HTR-8/SVneo (cell line): Measurements from ENCODE around the gene RBBP4.

ENCODE experiments used
- DNase-seq: peaks from one replicate; pipeline ENCODE4 v3.0.0; 2011; ENCODE audit warnings: low spot score, mixed read lengths; ENCODE audit not compliant: insufficient read length
- FAIRE-seq: peaks from 2 replicates; lab custom pipeline; 2011; peaks lifted over from hg19 to GRCh38; lab: Jason Lieb, UNC

RBBP4 gene

GRCh38 chr1:32716312-32717148 is 65.5 kb downstream of the RBBP4 start:
- peak; percentile 60 for DNase-seq
- FAIRE-seq = no peak

GRCh38 chr1:32717503-32717902 is 66.5 kb downstream of the RBBP4 start:
- no peak for FAIRE-seq

GRCh38 chr1:32718036-32718435 is 67.0 kb downstream of the RBBP4 start:
- FAIRE-seq (no peak), DNase-seq (no peak)

More at GRCh38 chr1:32717503-32717902, 66.5 kb downstream of the RBBP4 start:
- DNase-seq = no peak

- FAIRE-seq (no peak), DNase-seq (no peak)
Observed at GRCh38 chr1:32718527-32718926, 67.5 kb downstream of the RBBP4 start.

GRCh38 chr1:32719681-32720275 is 68.8 kb downstream of the RBBP4 start:
- FAIRE-seq = no peak
- DNase-seq = no peak

- FAIRE-seq = peak; percentile 82
Observed at GRCh38 chr1:32724678-32725614, 73.9 kb downstream of the RBBP4 start.

GRCh38 chr1:32725615-32725982 is 74.6 kb downstream of the RBBP4 start:
- FAIRE-seq (no peak), DNase-seq (no peak)

More at GRCh38 chr1:32724678-32725614, 73.9 kb downstream of the RBBP4 start:
- DNase-seq = peak; percentile 72

GRCh38 chr1:32727876-32728275 is 76.9 kb downstream of the RBBP4 start:
- FAIRE-seq = no peak

GRCh38 chr1:32728413-32729077 is 77.5 kb downstream of the RBBP4 start:
- no peak for FAIRE-seq
- no peak for DNase-seq

More at GRCh38 chr1:32727876-32728275, 76.9 kb downstream of the RBBP4 start:
- no peak for DNase-seq

- FAIRE-seq = no peak
- DNase-seq = no peak
Observed at GRCh38 chr1:32729254-32730046, 78.4 kb downstream of the RBBP4 start.

GRCh38 chr1:32733582-32734321 is 82.7 kb downstream of the RBBP4 start:
- FAIRE-seq (no peak), DNase-seq (no peak)
